HG03097 (cell line): Measurements from ENCODE around the gene TULP1.

Source experiments
- ATAC-seq: cut with Tn5 transposase; IDR thresholded peaks from one replicate; pipeline ENCODE4 v1.9.1; 2021; ENCODE audit not compliant: unreplicated experiment, low FRiP score

The TULP1 gene

DNA sequence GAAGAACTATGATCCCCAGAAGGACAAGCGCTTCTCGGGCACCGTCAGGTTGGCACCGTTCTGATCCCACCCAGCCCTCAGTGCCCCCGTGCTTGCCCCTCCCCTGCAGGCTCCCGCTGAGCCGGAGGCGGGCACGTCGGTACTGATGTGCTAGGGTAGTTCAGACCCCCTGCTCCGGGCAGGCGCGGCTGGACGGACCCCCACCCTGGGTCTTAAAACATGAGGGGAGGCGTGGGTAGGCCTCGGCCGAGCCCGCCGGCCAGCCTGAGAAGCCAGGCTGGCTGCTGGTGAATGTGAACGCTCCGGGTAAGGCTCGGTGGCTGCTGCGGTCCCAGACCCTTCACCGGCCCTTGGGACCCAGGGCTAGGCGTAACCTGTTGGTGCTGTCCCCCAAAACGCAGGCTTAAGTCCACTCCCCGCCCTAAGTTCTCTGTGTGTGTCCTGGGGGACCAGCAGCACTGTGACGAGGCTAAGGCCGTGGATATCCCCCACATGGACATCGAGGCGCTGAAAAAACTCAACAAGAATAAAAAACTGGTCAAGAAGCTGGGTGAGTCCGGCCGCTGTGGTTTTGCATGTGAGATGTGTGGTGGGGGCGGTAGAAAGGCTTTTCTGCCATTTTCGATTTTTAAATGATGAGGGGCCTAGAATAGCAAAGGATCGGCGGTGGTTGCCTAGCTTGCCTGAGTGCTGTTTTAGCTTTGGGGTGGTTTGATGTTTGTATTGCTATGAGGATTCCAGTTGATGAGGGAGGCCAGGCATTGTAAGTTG lies 43.5 kb downstream of the TULP1 start:
- ATAC-seq = no peak

DNA sequence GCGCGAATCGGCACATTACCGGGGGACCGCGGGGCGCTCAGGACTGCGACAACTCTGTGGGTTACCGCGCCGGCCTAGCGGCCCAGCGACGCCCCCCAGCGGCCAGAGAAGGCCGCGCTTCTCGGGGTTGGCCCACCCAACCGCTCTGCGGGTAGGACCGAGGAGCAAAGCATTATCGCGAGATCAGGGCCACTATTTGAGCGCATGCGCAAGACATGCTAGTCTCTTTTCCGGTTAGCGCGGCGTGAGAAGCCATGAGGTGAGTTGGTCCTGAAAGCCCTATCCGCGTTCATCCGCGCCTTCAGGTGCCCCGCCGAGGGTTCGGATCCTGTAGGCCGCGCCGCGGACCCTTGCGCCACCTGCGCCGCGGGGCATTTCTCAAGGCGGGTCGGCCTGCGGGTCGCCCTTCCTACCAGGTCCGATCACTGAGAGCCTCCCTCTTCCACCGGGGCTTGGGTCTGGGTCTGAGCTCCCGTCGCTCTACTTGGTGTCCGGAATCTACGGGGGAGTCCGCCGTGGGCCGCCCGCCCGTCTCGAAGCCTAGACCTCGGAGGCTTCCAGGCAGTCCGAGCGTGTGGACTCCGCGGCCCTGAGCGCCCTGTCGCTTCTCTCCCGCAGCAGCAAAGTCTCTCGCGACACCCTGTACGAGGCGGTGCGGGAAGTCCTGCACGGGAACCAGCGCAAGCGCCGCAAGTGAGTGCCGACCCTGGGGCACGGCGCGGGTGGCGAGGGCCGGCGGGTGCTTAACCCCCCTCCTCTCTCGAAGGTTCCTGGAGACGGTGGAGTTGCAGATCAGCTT lies 44.3 kb downstream of the TULP1 start, which contains the start of gene RPL10A:
Gene RPL10A, plus strand, starts transcription at position 221 of the 799 bp plus-strand sequence. Its CDS starts 34 bp downstream, at position 255.
- ATAC-seq = peak; percentile 74

DNA sequence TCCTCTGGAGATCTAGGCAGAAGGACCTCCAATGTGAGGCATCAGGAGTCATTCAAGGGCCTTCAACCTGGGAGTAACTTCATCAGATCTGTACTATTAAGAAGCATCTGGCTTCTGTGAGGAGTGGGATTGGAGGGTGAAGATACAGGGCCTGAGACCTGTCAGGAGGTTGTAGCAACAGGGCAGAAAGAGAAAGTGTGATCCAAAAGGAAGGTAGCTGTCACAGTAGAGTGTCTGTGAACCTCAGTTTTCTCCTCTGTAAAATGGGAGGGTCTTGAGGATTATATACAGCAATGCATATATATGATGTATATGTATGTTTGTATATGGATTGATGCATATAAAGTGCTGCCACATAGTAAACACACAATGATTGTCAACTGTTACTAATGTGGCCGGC lies 47.0 kb downstream of the TULP1 start:
- ATAC-seq = no peak

DNA sequence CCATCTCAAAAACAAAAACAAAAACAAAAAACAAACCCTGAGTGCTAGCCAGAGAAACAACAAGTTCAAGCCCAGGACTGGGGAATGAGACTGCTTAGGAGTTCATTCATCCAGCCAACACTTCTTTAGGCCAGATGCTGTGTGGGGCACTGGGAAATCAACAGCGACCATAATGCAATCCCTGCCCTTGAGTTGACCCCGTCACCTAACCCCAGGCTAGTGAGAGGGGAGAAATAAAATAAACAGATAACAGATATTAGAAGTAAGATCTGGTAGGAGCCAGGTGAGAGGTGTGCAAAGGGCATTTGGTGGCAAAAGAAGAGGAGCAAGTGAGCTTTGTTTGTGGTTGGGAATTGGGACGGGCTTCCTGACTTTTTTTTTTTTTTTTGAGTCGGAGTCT lies 49.4 kb downstream of the TULP1 start:
- no peak for ATAC-seq

DNA sequence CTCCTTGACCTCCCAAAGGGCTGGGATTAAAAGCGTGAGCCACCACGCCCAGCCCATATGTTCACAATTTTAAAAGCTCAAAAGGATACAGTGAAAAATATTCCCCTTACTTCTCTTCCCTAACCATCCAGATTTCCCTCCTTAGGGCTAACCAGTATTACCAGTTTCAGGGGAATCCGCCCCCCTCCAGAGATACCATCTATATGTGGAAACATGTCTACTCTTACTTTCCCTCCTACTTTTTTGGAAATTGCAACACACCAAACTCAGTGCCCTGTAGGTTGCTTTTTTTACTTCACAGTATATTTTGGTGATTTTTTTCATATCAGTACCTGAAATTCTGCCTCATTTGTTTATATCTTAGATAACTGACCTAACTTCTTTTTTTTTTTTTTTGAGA lies 51.4 kb downstream of the TULP1 start:
- ATAC-seq = no peak

DNA sequence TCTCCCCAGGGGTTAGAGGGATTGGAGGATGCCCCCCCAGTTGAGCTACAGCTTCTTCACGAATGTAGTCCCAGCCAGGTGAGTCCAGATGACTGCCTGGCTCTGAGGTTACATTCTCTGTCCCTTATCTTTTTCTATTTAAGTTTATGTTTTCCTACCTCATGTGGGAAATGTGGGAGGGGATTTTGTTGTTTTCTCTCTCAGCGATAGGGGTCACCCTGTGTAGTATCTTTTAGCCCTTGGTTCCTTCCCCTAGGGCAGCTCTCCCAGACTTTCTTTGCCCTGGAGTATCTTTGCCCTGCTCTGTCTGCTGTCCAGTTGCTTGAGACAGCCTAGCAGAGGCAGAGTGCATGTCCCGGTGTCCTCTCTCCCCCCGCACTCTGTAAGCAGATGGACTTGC lies 54.8 kb downstream of the TULP1 start:
- ATAC-seq = no peak

DNA sequence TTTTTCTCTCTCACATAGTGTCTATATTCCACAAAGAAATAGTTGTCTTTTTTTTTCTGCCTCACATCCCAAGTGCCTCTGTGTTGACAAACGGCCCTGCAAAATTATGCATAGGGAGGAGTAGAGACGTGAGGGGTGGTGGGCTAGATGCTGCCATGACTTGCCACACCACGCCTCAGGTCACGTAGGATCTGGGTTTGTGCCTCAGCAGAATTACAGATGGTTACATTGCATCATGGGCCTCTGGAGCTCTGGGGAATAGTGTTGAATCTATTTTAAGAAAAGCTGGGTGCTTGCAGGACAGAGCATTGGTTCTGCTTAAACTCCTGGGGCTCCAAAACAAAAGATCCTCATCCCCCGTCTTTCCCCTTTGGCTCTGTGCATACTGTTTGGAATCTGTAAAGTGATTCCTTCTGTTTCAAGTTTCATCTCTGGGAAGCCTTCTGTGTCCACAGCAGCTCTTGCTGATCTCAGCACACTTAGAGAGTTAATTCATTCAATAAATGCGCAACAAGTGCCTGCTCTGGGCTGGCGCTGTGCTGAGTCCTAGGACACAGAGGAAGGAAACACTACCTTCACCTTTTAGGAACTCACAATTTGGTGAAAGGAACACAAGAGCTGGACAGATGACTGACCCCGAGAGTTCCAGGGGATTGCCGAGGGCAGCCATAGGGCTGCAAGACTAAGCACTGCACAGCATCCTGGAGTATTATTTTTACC lies 58.1 kb downstream of the TULP1 start:
- no peak for ATAC-seq

DNA sequence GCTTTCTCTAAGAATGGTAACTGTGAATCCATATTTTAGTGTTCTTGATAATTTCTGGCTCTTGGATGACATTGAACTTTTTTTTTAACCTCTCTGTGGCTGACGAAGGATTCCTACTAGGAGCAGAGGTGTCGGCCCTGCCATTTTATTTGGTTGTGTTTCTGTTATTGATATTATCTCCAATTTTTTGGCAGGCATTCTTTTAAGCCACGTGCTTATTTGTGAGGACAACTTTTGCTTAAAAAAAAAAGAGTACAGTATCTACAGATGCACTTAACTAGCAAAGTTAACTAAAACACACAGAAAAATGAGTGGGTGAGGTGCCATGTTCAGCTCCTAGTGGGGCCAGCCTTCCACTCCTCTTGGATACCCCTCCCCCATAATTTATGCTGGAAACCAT lies 59.5 kb downstream of the TULP1 start:
- no peak for ATAC-seq

DNA sequence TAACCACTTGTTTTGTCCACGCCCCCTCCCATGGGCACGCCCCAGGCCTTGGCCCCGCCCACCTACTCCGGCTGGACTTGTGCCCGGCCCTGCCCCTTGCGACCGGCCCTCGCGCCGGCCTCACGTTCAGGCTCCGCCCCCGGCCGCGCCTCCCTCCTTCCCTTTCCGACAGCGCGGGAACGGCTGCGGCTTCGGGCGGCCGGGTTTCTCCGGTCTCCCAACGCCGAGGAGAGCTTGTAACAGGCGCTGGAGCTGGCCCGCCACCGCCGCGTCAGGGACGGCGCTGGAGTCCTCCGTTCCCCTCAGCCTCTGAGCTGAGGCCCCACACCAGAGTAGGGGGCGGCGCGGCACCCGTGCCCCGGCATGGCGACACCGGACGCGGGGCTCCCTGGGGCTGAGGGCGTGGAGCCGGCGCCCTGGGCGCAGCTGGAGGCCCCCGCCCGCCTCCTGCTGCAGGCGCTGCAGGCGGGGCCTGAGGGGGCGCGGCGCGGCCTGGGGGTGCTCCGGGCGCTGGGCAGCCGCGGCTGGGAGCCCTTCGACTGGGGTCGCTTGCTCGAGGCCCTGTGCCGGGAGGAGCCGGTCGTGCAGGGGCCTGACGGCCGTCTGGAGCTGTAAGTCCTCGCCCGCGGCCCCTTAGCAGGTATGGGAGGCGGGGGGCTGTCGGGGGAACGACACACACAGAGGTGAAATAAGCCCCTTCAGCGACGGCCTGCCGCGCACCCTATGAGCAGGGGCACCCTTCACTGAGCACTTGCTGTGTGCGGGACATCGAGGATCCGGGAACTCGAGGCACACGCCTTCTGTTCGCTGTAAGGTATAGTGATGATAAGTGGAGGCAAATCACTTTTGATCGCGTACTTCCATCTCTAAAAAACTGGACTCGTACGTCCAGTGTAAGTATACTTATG lies 60.3 kb downstream of the TULP1 start, which contains the start of gene FANCE:
Gene FANCE, plus strand, starts transcription at position 156 of the 908 bp plus-strand sequence. Its CDS starts 208 bp downstream, at position 364.
- ATAC-seq = peak; percentile 85

DNA sequence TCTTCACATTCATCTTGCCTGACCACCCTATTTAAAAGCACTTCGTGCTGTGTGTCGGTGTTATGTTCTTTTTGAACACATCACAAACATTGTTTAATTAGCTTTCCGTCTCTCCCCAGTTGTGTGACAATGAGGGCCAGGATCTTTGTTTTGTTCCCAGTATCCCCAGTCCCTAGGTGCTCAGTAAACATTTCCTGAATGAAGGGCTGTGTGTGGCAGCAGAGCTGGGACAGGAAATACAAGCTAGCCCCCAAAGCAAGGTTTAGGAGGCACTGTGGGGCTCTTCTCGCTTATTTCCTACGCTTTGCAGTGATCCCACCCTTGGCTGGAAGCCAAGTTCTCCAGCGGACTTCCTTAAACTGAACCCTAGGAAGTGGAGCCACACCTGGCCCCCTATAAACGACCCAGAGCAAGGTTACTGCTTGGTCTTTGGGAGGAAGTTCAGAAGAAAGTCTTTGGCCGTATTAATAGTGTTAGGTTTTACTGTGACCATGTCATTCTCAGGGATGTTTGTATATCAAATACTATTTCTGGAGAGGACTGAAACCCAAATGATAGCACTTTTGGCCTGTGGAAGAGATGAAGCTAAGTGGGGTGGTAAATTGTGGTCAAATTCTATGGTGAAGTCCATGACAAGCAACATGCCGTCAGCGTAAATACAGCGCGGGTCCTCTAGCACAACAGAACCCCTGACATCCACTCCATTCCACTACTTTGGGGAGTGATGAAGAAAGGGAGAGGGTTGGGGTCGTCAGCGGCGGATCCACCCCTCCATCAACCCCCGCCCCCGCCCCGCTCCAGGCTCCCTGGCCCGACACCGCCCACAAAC lies 61.1 kb downstream of the TULP1 start:
- no peak for ATAC-seq

DNA sequence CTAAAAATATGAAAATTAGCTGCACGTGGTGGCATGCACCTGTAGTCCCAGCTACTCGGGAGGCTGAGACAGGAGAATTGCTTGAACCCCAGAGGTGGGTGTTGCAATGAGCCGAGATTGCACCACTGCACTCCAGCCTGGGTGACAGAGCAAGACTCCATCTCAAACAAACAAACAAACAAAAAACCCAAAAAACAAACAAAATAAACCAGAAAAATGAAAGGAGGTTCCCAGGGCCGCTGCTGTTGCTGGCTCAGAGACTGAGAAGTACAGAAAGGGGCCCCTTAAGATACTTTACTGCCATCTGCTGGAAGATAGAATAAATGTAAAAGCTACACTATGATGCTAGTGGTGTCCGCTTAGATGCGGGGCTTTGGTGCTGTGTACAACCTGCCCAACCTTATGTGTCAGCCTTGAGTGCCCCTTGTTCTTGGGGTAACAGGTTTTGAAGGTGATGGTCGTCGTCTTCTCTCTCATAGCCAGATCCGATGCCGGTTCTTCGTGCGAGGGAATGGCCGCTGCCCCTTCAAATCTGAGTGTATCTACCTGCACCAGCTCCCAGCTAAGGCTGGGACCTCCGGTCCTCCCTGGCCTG lies 63.3 kb downstream of the TULP1 start:
- ATAC-seq = no peak

DNA sequence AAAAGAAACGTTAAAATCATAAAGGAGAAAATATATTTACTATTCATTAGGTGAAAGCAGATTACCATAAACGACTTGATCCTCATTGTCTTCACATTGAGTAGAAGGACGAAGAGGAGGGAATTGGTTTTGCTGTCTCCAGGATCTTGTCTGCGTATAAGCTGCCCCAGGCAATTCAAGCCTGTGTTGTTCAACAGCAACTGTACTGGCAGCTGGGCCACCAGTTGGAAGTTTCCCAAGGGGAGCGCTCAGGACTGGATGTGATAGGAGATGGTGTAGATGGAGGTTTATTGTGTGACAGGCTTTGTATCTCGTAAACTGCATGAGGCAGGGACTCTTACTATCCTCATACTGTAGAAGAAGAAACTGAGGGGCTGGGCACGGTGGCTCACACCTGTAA lies 64.5 kb downstream of the TULP1 start:
- no peak for ATAC-seq
